Measurements from ENCODE around the gene PARD3. TPM values are rescaled to one million over a fixed set of nuclear protein-coding genes. Genes with fewer than 3 reads are reported as not detected.

PARD3 gene
- total and polyA plus RNA-seq, 10 of the 15 experiments (the other 5 are each of a cell fraction or from before 2014, with no cell fraction given), result 2.6 to 43.1 (median 13.9) TPM

DNA sequence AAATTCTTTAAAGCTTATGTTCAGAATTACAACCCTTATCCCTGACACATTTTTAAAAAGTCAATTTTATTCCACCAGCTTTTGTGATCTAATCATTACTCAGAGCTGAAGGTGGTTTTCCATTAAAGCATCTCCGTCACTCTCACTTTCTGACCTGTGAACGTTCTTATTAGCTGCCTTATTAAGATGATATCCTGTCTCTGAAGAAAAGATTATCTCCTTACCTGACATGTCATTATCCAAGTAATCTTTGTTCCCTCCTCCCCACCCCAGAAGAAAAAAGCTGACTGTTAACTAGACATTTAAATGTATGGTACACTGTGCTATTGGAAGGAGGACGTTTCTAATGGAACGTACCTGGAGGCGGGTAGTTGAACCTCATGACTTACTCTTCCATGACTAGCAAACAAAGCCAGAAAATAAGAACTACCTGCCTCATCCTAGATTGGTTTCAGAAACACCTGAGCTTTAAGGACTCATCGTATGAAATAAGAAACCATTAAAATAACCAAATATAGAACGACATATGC, 708.7 kb downstream of the PARD3 start (continued):
- TF ChIP-seq, protein P1, sequence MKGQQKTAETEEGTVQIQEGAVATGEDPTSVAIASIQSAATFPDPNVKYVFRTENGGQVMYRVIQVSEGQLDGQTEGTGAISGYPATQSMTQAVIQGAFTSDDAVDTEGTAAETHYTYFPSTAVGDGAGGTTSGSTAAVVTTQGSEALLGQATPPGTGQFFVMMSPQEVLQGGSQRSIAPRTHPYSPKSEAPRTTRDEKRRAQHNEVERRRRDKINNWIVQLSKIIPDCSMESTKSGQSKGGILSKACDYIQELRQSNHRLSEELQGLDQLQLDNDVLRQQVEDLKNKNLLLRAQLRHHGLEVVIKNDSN (IDR thresholded peaks at IDR 0.05; ENCODE audit: borderline replicate concordance, extremely low read length, insufficient read depth, low read depth, low read length), result no peak
- TF ChIP-seq KLF5 (IDR thresholded peaks at IDR 0.05; ENCODE audit: partially characterized antibody) (no peak), RCOR1 (conservative IDR thresholded peaks at IDR 0.05; ENCODE audit: low read depth, low read length) (no peak), EP300 (IDR thresholded peaks at IDR 0.05; ENCODE audit: borderline replicate concordance in 1 of 2, control insufficient read depth in 1 of 2, low read depth in 2 of 2, low read length in 2 of 2) (no peak), IKZF1 (conservative IDR thresholded peaks at IDR 0.05) (no peak)

- Histone ChIP-seq H4K20me1 (ENCODE audit: control insufficient read depth, insufficient read depth) (no peaks in the 10 kb centered on the region), H3K4me1 (ENCODE audit: control insufficient read depth, insufficient read depth, low read length) (no peaks in the 10 kb centered on the region), H3K4me3 (no peak overlapping the region), H3K4me2 (ENCODE audit: control insufficient read depth, insufficient read depth) (no peak overlapping the region), H3K9ac (ENCODE audit: control insufficient read depth, insufficient read depth, low read length) (no peak overlapping the region), H3K27me3 (replicated peaks in 1 of 2; ENCODE audit: control insufficient read depth in 2 of 2, insufficient read depth in 2 of 2, low read length in 1 of 2) (no peaks in the 10 kb centered on the region), H3K9me3 (replicated peaks; ENCODE audit: control insufficient read depth, insufficient read depth, low read length) (no peaks in the 10 kb centered on the region; the same call in 2 of the 3 replicates), H3K79me2 (ENCODE audit: control insufficient read depth, insufficient read depth, low read length) (no peaks in the 10 kb centered on the region), H3K36me3 (ENCODE audit: control insufficient read depth in 2 of 2, insufficient read depth in 2 of 2, low read length in 1 of 2) (no peaks in the 10 kb centered on the region), H3K27ac (ENCODE audit: control insufficient read depth, insufficient read depth) (no peak overlapping the region), H2AFZ (ENCODE audit: control insufficient read depth, low read depth, low read length) (no peak overlapping the region)
- intact Hi-C loops (cut with micrococcal nuclease; ENCODE audit: unreplicated experiment) (no loop called here), in situ Hi-C loops (cut with MboI) (no loop called here)
- CTCF ChIA-PET, result interaction anchor here (0.6 kb wide), 1 partner anchor 64 kb away, joined by 3 read pairs; no protein-coding TSS in a partner anchor
- RAD21 ChIA-PET (ENCODE audit: unreplicated experiment), result interaction anchor here (1.1 to 1.2 kb wide), 2 partner anchors 30 to 37 kb away, joined by 3 to 4 read pairs; no protein-coding TSS in a partner anchor
- WGBS (ENCODE audit: insufficient coverage, insufficient replicate concordance, low lambda C conversion rate, missing lambda C conversion rate), result 30% methylated on average over 16 of the region's 16 CpGs
- TF ChIP-seq SUZ12 (IDR thresholded peaks at IDR 0.05; ENCODE audit: unreplicated experiment) (no peak), BACH1 (IDR thresholded peaks at IDR 0.05; ENCODE audit: borderline replicate concordance) (peak; percentile 74; the same call in 1 of the 2 replicates), RELA (IDR thresholded peaks at IDR 0.05; ENCODE audit: borderline replicate concordance, partially characterized antibody) (no peak), MYB (IDR thresholded peaks at IDR 0.05; ENCODE audit: borderline replicate concordance, low read depth, low read length) (no peak), IKZF1 (conservative IDR thresholded peaks at IDR 0.05) (peak; percentile 56; the same call in 1 of the 2 replicates), ASH2L (IDR thresholded peaks at IDR 0.05; ENCODE audit: borderline replicate concordance, low read depth) (no peak), MYC (IDR thresholded peaks at IDR 0.05; ENCODE audit: insufficient read depth, insufficient read length, insufficient replicate concordance, low read length, severe bottlenecking) (no peak), MTA2 (IDR thresholded peaks at IDR 0.05; ENCODE audit: low read depth) (peak; percentile 24; the same call in 1 of the 2 replicates)
- TF ChIP-seq, protein P2, sequence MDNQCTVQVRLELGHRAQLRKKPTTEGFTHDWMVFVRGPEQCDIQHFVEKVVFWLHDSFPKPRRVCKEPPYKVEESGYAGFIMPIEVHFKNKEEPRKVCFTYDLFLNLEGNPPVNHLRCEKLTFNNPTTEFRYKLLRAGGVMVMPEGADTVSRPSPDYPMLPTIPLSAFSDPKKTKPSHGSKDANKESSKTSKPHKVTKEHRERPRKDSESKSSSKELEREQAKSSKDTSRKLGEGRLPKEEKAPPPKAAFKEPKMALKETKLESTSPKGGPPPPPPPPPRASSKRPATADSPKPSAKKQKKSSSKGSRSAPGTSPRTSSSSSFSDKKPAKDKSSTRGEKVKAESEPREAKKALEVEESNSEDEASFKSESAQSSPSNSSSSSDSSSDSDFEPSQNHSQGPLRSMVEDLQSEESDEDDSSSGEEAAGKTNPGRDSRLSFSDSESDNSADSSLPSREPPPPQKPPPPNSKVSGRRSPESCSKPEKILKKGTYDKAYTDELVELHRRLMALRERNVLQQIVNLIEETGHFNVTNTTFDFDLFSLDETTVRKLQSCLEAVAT (IDR thresholded peaks at IDR 0.05), result no peak
- POLR2A ChIA-PET, result no interaction called here
- ATAC-seq (peak; percentile 75), DNase-seq (ENCODE audit: low read depth, low spot score) (no peak), FAIRE-seq (no peak)
- BruUV-seq (replicated peaks), result no TSS peak
- SMC1A ChIA-PET (ENCODE audit: uncharacterized antibody, unreplicated experiment), result interaction anchor here (1.2 to 2.2 kb wide), 3 partner anchors 17 to 330 kb away, joined by 3 to 8 read pairs (median 5); no protein-coding TSS in a partner anchor
Observed at GRCh38 chr10:34104829-34105572, 710.1 kb downstream of the PARD3 start.

All from GM12878 (cell line).